MM.1S (cell line): ENCODE measurements around the gene SMIM13.

Experiments
- DNase-seq: peaks from one replicate; pipeline ENCODE4 v3.0.0-alpha.2; 2015
- H2AFZ ChIP-seq: fragments of 300-600 bp; sonication (generic); 2 replicates; pipeline ENCODE4 v1.6.0; 2016; ENCODE audit warnings: antibody characterized with exemption, low read length
- H3F3A ChIP-seq: fragments of 300-600 bp; sonication (generic); 2 replicates; pipeline ENCODE4 v1.6.1; 2016; ENCODE audit warnings: mild to moderate bottlenecking, antibody characterized with exemption, low read length, moderate library complexity, mixed read lengths; ENCODE audit not compliant: insufficient read depth
- H3K27ac ChIP-seq: fragments of 300-600 bp; sonication (generic); 2 replicates; pipeline ENCODE4 v1.5.1; 2016; ENCODE audit warnings: mild to moderate bottlenecking, low read length
- H3K27me3 ChIP-seq: fragments of 300-600 bp; sonication (generic); replicated peaks from 2 replicates; pipeline ENCODE4 v1.6.0; 2016; ENCODE audit warnings: low read length; ENCODE audit not compliant: insufficient read depth
- H3K36me3 ChIP-seq: fragments of 300-600 bp; sonication (generic); replicated peaks from 2 replicates; pipeline ENCODE4 v1.6.1; 2016; ENCODE audit warnings: mild to moderate bottlenecking, low read length, mixed read lengths; ENCODE audit not compliant: insufficient read depth
- H3K4me1 ChIP-seq: fragments of 300-600 bp; sonication (generic); 2 replicates; pipeline ENCODE4 v1.6.1; 2016; ENCODE audit warnings: low read length, mixed read lengths
- H3K4me2 ChIP-seq: fragments of 300-600 bp; sonication (generic); 2 replicates; pipeline ENCODE4 v1.6.0; 2016; ENCODE audit warnings: low read depth, low read length
- H3K4me3 ChIP-seq: fragments of 300-600 bp; sonication (generic); 2 replicates; pipeline ENCODE4 v1.5.1; 2016; ENCODE audit warnings: low read length, mixed read lengths
- H3K79me2 ChIP-seq: fragments of 300-600 bp; sonication (generic); 2 replicates; pipeline ENCODE4 v1.6.1; 2016; ENCODE audit warnings: mixed run types, low read length, mixed read lengths
- H3K9ac ChIP-seq: fragments of 300-600 bp; sonication (generic); 2 replicates; pipeline ENCODE4 v1.6.1; 2016; ENCODE audit warnings: low read length, mixed read lengths
- H3K9me2 ChIP-seq: fragments of 300-600 bp; sonication (generic); replicated peaks from 2 replicates; pipeline ENCODE4 v1.6.1; 2016; ENCODE audit warnings: mild to moderate bottlenecking, low read length, mixed read lengths; ENCODE audit not compliant: insufficient read depth
- H3K9me3 ChIP-seq: fragments of 300-600 bp; sonication (generic); replicated peaks from 2 replicates; pipeline ENCODE4 v1.6.1; 2016; ENCODE audit warnings: mild to moderate bottlenecking, low read length, mixed read lengths; ENCODE audit not compliant: insufficient read depth
- H4K20me1 ChIP-seq: fragments of 300-600 bp; sonication (generic); 2 replicates; pipeline ENCODE4 v1.6.1; 2016; ENCODE audit warnings: mild to moderate bottlenecking, low read length, moderate library complexity, mixed read lengths; ENCODE audit not compliant: insufficient read depth
- EZH2 ChIP-seq: fragments of 300-600 bp; sonication (generic); optimal IDR thresholded peaks from 2 replicates; pipeline ENCODE3; 2017; ENCODE audit warnings: low read depth, mild to moderate bottlenecking, antibody characterized with exemption, low read length, mixed read lengths
- EZH2phosphoT487 ChIP-seq: fragments of 300-600 bp; sonication (generic); IDR thresholded peaks from 2 replicates; pipeline ENCODE4 v1.6.1; 2018; ENCODE audit warnings: antibody characterized with exemption, low read length
- TF ChIP-seq, protein P1 (sequence below): fragments of 300-600 bp; sonication (generic); IDR thresholded peaks from 2 replicates; pipeline ENCODE4 v1.5.1; 2016; ENCODE audit warnings: antibody characterized with exemption, low read length, mixed read lengths

The SMIM13 gene

DNA sequence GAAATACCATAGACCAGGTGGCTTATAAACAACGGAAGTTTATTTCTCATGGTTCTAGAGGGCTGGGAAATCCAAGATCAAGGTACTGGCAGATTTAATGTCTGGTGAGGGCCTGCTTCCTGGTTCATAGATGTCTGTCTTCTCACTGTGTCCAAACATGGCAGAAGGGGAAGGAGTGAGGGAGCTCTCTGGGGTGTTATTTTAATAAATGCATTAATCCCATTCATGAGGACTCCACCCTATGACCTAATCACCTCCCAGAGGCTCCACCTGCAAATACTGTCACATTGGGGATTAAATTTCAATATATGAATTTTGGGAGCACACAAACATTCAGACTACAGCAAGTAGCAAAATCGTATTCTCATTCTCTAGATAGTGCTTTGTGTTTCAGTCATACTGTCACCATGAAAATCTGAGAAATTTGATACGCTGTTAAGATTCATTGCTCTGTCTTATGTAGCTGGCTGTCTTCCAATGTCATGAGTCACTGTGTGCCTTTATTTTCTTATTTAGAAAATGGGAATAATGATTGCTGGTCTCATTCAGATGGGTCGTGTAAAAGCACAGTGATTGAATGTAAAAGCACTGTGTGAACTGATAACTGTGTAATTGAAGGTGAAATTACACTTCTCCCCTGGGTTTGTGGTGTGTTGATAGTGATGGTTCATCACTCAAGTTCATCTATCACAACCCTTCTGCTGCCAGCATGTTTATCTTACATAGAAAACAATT lies 26.8 kb downstream of the SMIM13 start:
- Histone ChIP-seq H3K79me2 (peaks cover 85% of the 10 kb centered on the region), H3K36me3 (no peaks in the 10 kb centered on the region), H3K9ac (no peak overlapping the region), H3K4me2 (no peak overlapping the region), H3K27ac (no peak overlapping the region), H2AFZ (no peak overlapping the region), H3F3A (no peaks in the 10 kb centered on the region), H3K9me3 (no peaks in the 10 kb centered on the region), H3K4me1 (no peaks in the 10 kb centered on the region), H3K9me2 (no peaks in the 10 kb centered on the region), H3K27me3 (no peaks in the 10 kb centered on the region), H4K20me1 (peaks cover 6% of the 10 kb centered on the region), H3K4me3 (no peak overlapping the region)
- no peak for DNase-seq
- TF ChIP-seq EZH2 (no peak), EZH2phosphoT487 (no peak)
- TF ChIP-seq, protein P1, sequence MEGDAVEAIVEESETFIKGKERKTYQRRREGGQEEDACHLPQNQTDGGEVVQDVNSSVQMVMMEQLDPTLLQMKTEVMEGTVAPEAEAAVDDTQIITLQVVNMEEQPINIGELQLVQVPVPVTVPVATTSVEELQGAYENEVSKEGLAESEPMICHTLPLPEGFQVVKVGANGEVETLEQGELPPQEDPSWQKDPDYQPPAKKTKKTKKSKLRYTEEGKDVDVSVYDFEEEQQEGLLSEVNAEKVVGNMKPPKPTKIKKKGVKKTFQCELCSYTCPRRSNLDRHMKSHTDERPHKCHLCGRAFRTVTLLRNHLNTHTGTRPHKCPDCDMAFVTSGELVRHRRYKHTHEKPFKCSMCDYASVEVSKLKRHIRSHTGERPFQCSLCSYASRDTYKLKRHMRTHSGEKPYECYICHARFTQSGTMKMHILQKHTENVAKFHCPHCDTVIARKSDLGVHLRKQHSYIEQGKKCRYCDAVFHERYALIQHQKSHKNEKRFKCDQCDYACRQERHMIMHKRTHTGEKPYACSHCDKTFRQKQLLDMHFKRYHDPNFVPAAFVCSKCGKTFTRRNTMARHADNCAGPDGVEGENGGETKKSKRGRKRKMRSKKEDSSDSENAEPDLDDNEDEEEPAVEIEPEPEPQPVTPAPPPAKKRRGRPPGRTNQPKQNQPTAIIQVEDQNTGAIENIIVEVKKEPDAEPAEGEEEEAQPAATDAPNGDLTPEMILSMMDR: no peak

DNA sequence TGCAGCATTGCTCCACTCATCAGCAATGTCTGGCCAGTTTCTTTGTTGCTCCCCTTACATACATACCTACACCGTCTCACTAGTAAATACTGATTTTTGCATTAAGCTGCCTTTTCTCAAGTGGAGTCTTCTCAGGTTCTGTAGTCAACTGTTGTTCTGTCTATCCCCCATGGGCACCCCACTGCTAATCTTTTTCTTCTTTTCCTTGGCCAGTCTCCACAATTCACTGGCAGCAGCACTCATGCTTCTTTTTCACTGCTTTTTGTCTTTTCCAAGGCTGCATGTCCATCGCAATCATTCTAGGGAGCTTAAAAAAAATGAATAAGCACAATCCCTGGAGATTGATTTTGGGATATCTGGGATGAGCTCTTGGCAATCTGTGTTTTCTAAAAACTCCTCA lies 28.2 kb downstream of the SMIM13 start:
- no peaks in the 10 kb centered on the region for H3F3A ChIP-seq
- no peaks in the 10 kb centered on the region for H3K9me3 ChIP-seq
- H3K27me3 ChIP-seq: no peaks in the 10 kb centered on the region
- H3K4me2 ChIP-seq: no peak overlapping the region
- peaks cover 85% of the 10 kb centered on the region for H3K79me2 ChIP-seq
- no peak overlapping the region for H3K27ac ChIP-seq
- peaks cover 6% of the 10 kb centered on the region for H4K20me1 ChIP-seq
- TF ChIP-seq, protein P1: no peak
- TF ChIP-seq EZH2: no peak
- no peak for TF ChIP-seq EZH2phosphoT487
- no peaks in the 10 kb centered on the region for H3K4me1 ChIP-seq
- no peak overlapping the region for H3K9ac ChIP-seq
- DNase-seq: no peak
- H3K9me2 ChIP-seq: no peaks in the 10 kb centered on the region
- no peaks in the 10 kb centered on the region for H3K36me3 ChIP-seq
- no peak overlapping the region for H3K4me3 ChIP-seq
- H2AFZ ChIP-seq: no peak overlapping the region

DNA sequence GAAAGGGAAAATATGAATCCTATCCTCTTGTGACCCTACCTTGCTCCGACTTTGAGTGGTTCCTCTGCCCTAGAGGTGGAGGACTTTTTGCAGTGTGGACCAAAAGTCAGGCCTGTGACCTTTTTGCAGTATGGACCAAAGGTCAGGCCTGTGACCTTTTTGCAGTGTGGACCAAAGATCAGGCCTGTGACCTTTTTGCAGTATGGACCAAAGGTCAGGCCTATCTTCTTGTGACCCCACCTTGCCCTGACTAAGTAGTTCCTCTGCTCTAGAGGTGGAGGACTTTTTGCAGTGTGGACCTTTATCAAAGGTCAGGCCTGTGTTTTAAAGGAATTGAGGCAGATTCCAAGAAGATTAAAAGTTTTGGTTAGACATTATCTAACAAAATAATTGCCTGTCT lies 28.7 kb downstream of the SMIM13 start:
- no peak overlapping the region for H2AFZ ChIP-seq
- no peaks in the 10 kb centered on the region for H3K27me3 ChIP-seq
- H3K4me2 ChIP-seq: no peak overlapping the region
- no peaks in the 10 kb centered on the region for H3K9me3 ChIP-seq
- no peak overlapping the region for H3K27ac ChIP-seq
- no peak overlapping the region for H3K4me3 ChIP-seq
- H3K36me3 ChIP-seq: no peaks in the 10 kb centered on the region
- H3K9me2 ChIP-seq: no peaks in the 10 kb centered on the region
- peaks cover 6% of the 10 kb centered on the region for H4K20me1 ChIP-seq
- TF ChIP-seq, protein P1: no peak
- TF ChIP-seq EZH2phosphoT487 (no peak), EZH2 (no peak)
- H3F3A ChIP-seq: no peaks in the 10 kb centered on the region
- no peaks in the 10 kb centered on the region for H3K4me1 ChIP-seq
- H3K9ac ChIP-seq: no peak overlapping the region
- DNase-seq: no peak
- peaks cover 85% of the 10 kb centered on the region for H3K79me2 ChIP-seq
